Type B pancreatic cell (in vitro differentiated cells): ENCODE data around the gene EPHA2. TPM values are rescaled to one million over a fixed set of nuclear protein-coding genes. Genes with fewer than 3 reads are reported as not detected.
A peak's percentile ranks its signal among the peaks of the same experiment; 100 is the strongest.

Experiments
- DNase-seq: peaks from one replicate; pipeline ENCODE4 v3.0.0; 2021; ENCODE audit warnings: mixed read lengths; ENCODE audit not compliant: unreplicated experiment; ENCODE audit errors: extremely low spot score
- H3K27ac Mint-ChIP-seq: 2 replicates; pipeline ENCODE4 v1.8.0; 2021; ENCODE audit warnings: mild to moderate bottlenecking, mixed read lengths
- H3K27me3 Mint-ChIP-seq: 2 replicates; pipeline ENCODE4 v1.8.0; 2021; ENCODE audit warnings: mixed read lengths
- H3K36me3 Mint-ChIP-seq: 2 replicates; pipeline ENCODE4 v1.8.0; 2021; ENCODE audit warnings: mixed read lengths
- H3K4me1 Mint-ChIP-seq: one replicate; pipeline ENCODE4 v1.8.0; 2021; ENCODE audit warnings: mixed read lengths; ENCODE audit not compliant: unreplicated experiment
- H3K4me3 Mint-ChIP-seq: 2 replicates; pipeline ENCODE4 v1.8.0; 2021; ENCODE audit warnings: mild to moderate bottlenecking, mixed read lengths
- H3K9me3 Mint-ChIP-seq: 2 replicates; pipeline ENCODE4 v1.8.0; 2021; ENCODE audit warnings: mixed read lengths
- CTCF ChIP-seq: fragments of 200-600 bp; sonication (generic); conservative IDR thresholded peaks from 2 replicates; pipeline ENCODE4 v1.5.0; 2021; ENCODE audit warnings: antibody characterized with exemption, mild to moderate bottlenecking
- total RNA-seq: library from RNA; stranded (reverse); gene quantifications from 2 replicates; pipeline ENCODE4 v1.2.1, GENCODE V29; 2021; ENCODE audit warnings: low replicate concordance

EPHA2 gene
- total RNA-seq, 1 donor from 2014 or later = 40.3 TPM

DNA sequence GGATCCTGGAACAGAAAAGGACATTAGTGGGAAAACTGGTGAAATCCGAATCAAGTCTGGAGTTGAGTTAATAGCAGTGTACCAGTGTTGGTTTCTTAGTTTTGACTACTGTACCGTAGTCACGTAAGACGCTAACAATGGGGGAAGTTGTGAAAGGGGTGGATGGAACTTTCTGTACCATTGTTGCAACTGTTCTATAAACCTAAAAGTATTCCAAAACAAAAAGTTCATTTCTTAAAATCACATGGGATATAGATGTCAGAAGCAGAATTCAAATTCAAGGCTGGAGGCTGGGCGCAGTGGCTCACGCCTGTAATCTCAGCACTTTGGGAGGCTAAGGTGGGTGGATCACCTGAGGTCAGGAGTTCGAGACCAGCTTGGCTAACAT lies 39.6 kb upstream of the EPHA2 start:
- Mint-ChIP-seq H3K27me3 (no peaks in the 10 kb centered on the region), H3K4me1 (peaks cover 5% of the 10 kb centered on the region), H3K27ac (no peak overlapping the region), H3K4me3 (no peak overlapping the region), H3K9me3 (no peaks in the 10 kb centered on the region), H3K36me3 (no peaks in the 10 kb centered on the region)
- no peak for TF ChIP-seq CTCF
- no peak for DNase-seq

DNA sequence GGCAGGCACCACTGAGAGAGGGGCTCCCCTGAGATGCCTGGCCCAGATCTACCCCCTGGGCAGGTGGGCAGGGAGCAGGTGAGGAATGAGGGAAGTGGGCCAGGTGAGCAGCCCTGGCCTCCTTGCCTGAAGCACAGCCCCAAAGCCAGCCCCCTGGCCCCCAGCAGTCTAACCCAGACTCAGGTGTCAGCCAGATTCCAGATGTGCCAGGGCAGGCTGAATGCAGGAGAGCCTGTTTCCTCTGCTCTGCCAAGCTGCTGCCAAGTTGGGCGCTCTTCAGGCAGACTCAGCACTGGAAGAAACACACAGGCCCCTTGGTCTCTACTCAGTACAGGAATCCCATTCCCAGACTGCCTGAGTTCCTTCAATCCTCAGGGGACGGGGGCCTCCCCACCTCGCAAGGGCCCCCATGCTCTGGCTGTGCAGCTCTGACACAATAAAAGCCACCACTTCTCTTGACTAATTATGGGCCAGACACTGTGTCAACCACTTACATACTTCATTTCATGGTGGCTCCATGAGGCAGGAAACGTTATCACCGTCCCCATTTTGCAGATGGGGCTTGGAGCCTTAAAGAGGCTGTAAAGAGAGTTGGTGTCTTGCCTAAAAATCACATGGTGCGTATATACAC lies 36.2 kb upstream of the EPHA2 start:
- Mint-ChIP-seq H3K4me3 (no peak overlapping the region), H3K9me3 (no peaks in the 10 kb centered on the region), H3K27ac (no peak overlapping the region), H3K4me1 (peaks cover 13% of the 10 kb centered on the region), H3K27me3 (no peaks in the 10 kb centered on the region), H3K36me3 (no peaks in the 10 kb centered on the region)
- DNase-seq = no peak
- TF ChIP-seq CTCF = no peak

DNA sequence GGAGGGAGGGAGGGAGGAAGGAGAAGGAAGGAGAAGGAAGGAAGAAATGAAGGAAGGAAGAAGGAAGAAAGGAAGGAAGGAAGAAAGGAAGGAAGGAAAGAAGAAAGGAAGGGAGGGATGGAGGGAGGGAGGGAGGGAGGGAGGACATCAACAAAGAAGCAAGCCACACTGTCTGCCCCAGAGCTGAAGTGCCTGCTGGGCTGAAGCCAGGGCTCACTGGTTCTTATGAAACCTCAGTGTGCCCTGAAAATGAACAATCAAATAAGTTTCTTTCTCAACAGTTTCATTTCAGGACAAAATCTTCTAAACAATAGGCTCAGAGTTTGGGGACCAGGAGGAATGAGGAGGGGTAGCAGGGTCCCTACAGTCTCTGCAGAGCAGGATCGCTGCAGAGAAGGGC lies 35.4 kb upstream of the EPHA2 start:
- TF ChIP-seq CTCF = no peak
- no peaks in the 10 kb centered on the region for H3K9me3 Mint-ChIP-seq
- no peak overlapping the region for H3K27ac Mint-ChIP-seq
- no peak overlapping the region for H3K4me3 Mint-ChIP-seq
- peaks cover 13% of the 10 kb centered on the region for H3K4me1 Mint-ChIP-seq
- no peak for DNase-seq
- H3K36me3 Mint-ChIP-seq = no peaks in the 10 kb centered on the region
- H3K27me3 Mint-ChIP-seq = no peaks in the 10 kb centered on the region

DNA sequence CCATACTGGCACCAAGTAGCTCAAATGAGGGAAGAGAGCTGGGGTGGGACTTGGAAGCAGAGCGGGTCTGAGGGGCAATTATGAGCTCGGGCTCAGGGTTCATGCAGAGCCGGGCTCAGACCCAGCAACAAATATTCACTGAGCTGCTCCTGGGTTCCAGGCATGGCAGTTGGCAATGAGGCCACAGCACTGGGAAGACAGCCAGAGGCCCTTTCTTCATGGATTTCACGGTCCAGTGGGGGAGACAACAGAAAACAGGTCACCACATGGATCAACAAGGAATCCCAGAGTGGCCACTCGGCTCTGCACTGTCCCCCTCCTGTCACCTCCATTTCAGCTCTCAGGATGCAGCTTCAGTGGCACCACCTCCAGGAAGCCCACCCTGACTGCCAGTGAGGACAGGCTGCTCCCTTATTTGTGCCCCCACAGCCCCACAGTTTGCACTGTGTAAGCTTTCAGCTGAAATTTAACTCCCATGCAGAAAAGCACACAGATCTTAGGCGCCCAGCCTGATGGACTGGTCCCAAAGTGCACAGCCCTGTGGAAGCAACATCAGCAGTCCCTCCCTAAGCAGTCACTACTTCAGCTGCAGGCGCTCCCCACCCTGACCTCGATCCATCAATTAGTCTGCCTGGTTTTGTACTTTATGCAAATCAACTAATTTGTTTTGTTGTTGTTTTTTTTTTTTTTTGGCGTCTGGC lies 34.2 kb upstream of the EPHA2 start:
- no peak for TF ChIP-seq CTCF
- no peaks in the 10 kb centered on the region for H3K9me3 Mint-ChIP-seq

DNA sequence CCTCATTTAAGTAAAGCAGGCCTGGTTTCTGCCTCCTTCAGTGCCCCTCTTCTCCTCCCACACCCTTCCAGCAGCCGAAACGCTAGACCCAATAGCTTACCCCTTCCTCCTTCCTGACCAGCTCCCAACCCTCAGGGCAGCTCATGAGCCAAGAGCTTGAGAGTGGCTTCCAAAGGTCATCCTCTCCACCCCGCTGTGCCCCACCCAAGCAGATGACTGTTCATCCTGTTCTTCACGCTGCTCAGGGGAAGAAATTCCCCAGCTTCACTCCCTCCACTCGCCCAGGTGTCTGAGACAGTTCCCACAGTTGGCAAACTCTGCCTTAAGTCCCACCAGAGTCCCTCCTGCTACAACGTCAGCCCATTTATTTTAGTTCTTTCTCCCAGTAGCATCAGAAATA lies 33.1 kb upstream of the EPHA2 start:
- Mint-ChIP-seq H3K4me1 (peaks cover 13% of the 10 kb centered on the region), H3K27me3 (no peaks in the 10 kb centered on the region), H3K27ac (peak overlapping the region; percentile 75), H3K4me3 (peak overlapping the region; percentile 35), H3K36me3 (no peaks in the 10 kb centered on the region), H3K9me3 (no peaks in the 10 kb centered on the region)
- DNase-seq = no peak
- no peak for TF ChIP-seq CTCF

More for the DNA sequence above, 34.2 kb upstream of the EPHA2 start:
- DNase-seq = no peak
- H3K27me3 Mint-ChIP-seq = no peaks in the 10 kb centered on the region
- no peak overlapping the region for H3K27ac Mint-ChIP-seq
- H3K36me3 Mint-ChIP-seq = no peaks in the 10 kb centered on the region
- no peak overlapping the region for H3K4me3 Mint-ChIP-seq
- H3K4me1 Mint-ChIP-seq = peaks cover 13% of the 10 kb centered on the region
